A549 treated with AZD9567 at 1 μM for 4 hours (cell line): Measurements from ENCODE around the gene BPTF. TPM values are rescaled to one million over a fixed set of nuclear protein-coding genes. Genes with fewer than 3 reads are reported as not detected.

Experiments
- total RNA-seq: library from RNA; stranded (reverse); fragments of 200-300 nt; extraction: Qiagen RNA extraction; gene quantifications from 5 replicates; pipeline ENCODE4 v1.2.3, GENCODE V29; 2022; ENCODE audit not compliant: insufficient read depth

The BPTF gene, protein sequence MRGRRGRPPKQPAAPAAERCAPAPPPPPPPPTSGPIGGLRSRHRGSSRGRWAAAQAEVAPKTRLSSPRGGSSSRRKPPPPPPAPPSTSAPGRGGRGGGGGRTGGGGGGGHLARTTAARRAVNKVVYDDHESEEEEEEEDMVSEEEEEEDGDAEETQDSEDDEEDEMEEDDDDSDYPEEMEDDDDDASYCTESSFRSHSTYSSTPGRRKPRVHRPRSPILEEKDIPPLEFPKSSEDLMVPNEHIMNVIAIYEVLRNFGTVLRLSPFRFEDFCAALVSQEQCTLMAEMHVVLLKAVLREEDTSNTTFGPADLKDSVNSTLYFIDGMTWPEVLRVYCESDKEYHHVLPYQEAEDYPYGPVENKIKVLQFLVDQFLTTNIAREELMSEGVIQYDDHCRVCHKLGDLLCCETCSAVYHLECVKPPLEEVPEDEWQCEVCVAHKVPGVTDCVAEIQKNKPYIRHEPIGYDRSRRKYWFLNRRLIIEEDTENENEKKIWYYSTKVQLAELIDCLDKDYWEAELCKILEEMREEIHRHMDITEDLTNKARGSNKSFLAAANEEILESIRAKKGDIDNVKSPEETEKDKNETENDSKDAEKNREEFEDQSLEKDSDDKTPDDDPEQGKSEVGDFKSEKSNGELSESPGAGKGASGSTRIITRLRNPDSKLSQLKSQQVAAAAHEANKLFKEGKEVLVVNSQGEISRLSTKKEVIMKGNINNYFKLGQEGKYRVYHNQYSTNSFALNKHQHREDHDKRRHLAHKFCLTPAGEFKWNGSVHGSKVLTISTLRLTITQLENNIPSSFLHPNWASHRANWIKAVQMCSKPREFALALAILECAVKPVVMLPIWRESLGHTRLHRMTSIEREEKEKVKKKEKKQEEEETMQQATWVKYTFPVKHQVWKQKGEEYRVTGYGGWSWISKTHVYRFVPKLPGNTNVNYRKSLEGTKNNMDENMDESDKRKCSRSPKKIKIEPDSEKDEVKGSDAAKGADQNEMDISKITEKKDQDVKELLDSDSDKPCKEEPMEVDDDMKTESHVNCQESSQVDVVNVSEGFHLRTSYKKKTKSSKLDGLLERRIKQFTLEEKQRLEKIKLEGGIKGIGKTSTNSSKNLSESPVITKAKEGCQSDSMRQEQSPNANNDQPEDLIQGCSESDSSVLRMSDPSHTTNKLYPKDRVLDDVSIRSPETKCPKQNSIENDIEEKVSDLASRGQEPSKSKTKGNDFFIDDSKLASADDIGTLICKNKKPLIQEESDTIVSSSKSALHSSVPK (N-terminal part only)
- 35.0 to 48.6 TPM (median 37.0 TPM) in 5 replicates for total RNA-seq

DNA sequence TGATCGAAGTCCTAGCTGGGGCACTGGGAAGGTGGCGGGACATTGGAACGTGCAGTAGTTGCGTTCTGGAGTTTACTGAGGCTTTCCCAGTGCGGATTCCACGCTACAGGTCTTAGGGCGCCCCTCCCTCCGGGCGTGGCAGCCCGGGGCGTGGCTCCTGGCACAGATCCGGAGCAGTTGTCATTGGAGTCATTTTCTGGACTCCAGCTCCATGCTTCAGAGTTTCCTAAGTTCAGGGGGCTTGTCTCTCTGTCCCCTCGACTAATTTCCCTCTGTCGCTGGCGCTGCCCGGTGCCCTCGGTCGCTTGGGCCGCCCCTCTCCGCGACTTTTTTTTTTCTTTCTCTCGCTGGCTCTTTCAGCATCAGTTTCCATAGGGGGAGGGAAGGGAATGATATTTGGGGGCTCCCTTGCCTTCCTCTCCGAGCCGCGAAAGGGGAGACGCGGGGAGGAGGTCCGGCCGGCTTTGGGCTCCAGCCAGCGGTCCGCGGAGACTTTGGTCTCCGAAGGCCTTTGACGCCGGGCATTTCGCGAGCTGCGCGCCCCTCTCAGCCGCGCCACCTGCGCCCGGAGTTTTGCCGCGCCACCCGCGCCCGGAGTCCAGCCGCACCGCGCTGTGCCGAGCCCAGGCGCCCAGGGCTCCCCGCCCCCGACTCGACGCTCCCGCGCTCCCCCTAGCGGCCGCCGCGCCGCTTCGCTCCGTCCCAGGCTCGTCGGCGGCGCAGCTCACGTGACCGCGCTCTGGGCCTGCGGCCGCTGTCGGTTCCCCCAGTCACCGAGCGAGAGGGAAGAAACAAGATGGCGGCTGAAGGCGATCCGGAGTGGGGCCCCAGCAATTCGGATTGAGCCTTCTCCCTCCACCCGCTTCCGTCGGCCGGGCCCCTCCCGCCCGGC is at the start of gene BPTF:
Gene BPTF, plus strand, starts transcription at position 769 of the 892 bp plus-strand sequence. CDS start 222 bp downstream, outside the sequence.

DNA sequence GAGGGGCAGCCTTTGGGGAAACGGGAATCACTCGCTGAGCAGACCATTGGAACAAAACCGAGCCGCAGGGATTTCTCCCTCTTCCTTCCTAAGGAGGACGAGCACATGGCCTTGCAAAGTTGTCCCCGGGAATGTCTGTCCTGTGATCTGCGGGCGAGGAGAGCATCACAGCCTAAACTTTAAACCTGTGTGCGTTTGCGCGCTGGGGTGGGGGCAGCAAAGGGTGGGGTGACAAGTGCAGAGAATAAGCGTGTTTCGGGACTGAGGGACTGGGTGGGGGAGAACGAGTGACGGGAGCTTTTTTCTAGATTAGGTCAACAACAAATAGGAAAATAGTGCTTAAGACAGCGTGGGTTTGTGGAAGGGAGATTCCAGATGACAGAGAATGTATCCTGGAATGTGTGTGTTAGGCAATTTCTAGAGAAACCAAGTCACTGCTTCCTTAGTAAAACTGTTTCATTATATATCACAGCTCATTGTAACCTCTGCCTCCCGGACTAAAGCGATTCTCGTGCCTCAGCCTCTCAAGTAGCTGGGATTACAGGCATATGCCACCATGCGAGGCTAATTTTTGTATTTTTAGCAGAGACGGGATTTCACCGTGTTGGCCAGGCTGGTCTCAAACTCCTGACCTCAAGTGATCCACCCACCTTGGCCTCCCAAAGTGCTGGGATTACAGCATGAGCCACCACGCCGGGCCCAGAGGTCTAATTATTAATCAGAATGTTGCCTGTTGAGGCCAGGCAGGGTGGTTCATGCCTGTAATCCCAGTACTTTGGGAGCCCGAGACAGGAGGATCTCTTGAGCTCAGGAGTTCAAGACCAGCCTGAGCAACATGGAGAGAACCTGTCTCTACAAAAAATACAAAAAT is 171.2 kb downstream of the BPTF start, which contains the start of gene C17orf58:
Gene C17orf58, minus strand, starts transcription at position 169 of the 871 bp plus-strand sequence. CDS start 271 bp downstream, outside the sequence.

Other genes starting within 250 kb of the BPTF start
- gene NOL11, start 107.6 kb upstream of the BPTF start, total RNA-seq = 70.9 to 92.5 TPM (median 76.6 TPM) in 5 replicates
- 18.4 to 20.3 TPM (median 20.0 TPM) in 5 replicates for gene C17orf58, start 171.0 kb downstream of the BPTF start, total RNA-seq
- gene KPNA2, start 210.2 kb downstream of the BPTF start, total RNA-seq = 484 to 663 TPM (median 501 TPM) in 5 replicates